ENCODE data around the gene CCDC28A.

DNA sequence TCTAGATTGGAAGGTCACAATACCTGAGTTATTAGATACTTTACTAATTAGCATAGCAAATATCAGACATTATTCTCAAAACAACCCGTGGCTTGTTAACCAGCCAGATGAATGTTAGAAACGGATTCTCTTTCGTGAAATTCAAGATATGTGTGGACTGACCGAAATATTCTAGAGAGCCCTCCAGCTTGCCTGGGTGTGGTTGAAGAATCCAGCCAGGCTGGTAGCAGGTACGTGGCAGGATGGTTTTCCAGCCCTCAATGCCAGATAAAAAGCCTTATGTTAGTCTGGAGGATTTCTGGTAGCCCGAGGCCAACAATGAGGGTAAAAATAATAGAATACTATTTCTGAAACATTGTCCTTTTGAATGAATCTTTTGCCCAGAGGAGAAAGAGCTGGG lies 41.7 kb downstream of the CCDC28A start:
- no peak for TF ChIP-seq SUZ12 (IDR thresholded peaks at IDR 0.05)
- TF ChIP-seq FOXM1 (IDR thresholded peaks at IDR 0.05; ENCODE audit: borderline replicate concordance), result no peak
- TF ChIP-seq BHLHE40 (IDR thresholded peaks at IDR 0.05; ENCODE audit: borderline replicate concordance), result no peak
